Measurements from ENCODE around the gene NISCH. TPM values are rescaled to one million over a fixed set of nuclear protein-coding genes. Genes with fewer than 3 reads are reported as not detected.

Gene NISCH
- polyA plus RNA-seq, 2 donors: 32.2 to 59.6 TPM

DNA sequence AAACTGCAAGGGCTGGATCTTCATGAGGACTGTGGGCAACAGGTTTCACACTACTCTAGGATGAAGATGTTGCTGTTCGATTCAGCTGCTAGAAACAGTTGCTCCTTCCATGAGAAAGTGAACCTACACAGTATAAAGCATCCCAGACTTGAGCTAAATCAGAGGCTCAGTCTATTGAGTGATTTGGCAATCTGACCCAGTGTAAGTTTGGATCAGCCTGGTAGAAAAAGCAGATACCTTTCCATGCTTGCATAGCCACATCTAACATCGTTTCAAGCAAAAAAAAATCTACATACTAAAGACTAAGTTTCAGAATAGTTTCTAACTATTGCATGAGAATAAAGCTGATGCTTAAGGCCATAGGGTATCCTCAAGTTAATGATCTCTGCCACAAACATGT is 85.6 kb downstream of the NISCH start:
- Histone ChIP-seq H3K36me3 (ENCODE audit: control insufficient read depth in 2 of 2, insufficient read depth in 2 of 2, low read length in 1 of 2) (peaks cover 0 to 4% of the 10 kb centered on the region in 2 donors), H3K27ac (ENCODE audit: low read depth in 2 of 2, low read length in 1 of 2) (no peak overlapping the region), H3K9me3 (ENCODE audit: control insufficient read depth in 2 of 2, insufficient read depth in 1 of 2, low read depth in 1 of 2, low read length in 1 of 2) (no peaks in the 10 kb centered on the region), H3K4me3 (ENCODE audit: low read depth in 1 of 2, low read length in 2 of 2) (no peak overlapping the region), H3K4me1 (ENCODE audit: control insufficient read depth in 2 of 2, insufficient read depth in 2 of 2, low read length in 1 of 2) (peaks cover 6 to 12% of the 10 kb centered on the region in 2 donors), H3K27me3 (ENCODE audit: control insufficient read depth in 1 of 2, insufficient read depth in 2 of 2, low read length in 2 of 2) (no peaks in the 10 kb centered on the region)
- WGBS, 2 donors: 84 to 86% methylated on average over 2 of the region's 2 CpGs

Other genes starting within 250 kb of the NISCH start
- under 1 TPM; 0.10 to 0.14 TPM for gene TLR9, start 230.0 kb upstream of the NISCH start, polyA plus RNA-seq
- 10 to 100 TPM; 22.0 to 40.3 TPM for gene TWF2, start 216.4 kb upstream of the NISCH start, polyA plus RNA-seq
- 10 to 100 TPM; 10.1 to 15.6 TPM for gene PPM1M, start 209.8 kb upstream of the NISCH start, polyA plus RNA-seq
- gene WDR82, start 177.0 kb upstream of the NISCH start, polyA plus RNA-seq: 10 to 100 TPM; 19.9 to 33.6 TPM
- 1 to 10 TPM; 5.9 to 6.2 TPM for gene GLYCTK, start 167.8 kb upstream of the NISCH start, polyA plus RNA-seq
- gene DNAH1, start 139.3 kb upstream of the NISCH start, polyA plus RNA-seq: 1 to 10 TPM; 2.4 to 4.9 TPM
- gene BAP1, start 45.6 kb upstream of the NISCH start, polyA plus RNA-seq: 10 to 100 TPM; 50.0 to 65.2 TPM
- 1 to 10 TPM; 3.7 to 3.9 TPM for gene PHF7, start 44.9 kb upstream of the NISCH start, polyA plus RNA-seq
- gene SEMA3G, start 10.5 kb upstream of the NISCH start, polyA plus RNA-seq: 1 to 10 TPM; 1.3 to 1.7 TPM
- gene TNNC1, start 1.6 kb upstream of the NISCH start, polyA plus RNA-seq: 1 to 10 TPM; 1.3 to 2.0 TPM
- gene STAB1, start 39.7 kb downstream of the NISCH start, polyA plus RNA-seq: 10 to 100 TPM; 30.5 to 39.0 TPM
- gene NT5DC2, start 78.3 kb downstream of the NISCH start, polyA plus RNA-seq: 10 to 100 TPM; 81.7 to 93.7 TPM
- 10 to 100 TPM; 20.9 to 37.7 TPM for gene UQCC5, start 81.0 kb downstream of the NISCH start, polyA plus RNA-seq
- gene PBRM1, start 230.3 kb downstream of the NISCH start, polyA plus RNA-seq: 10 to 100 TPM in 1 of 2 donors, 1 to 10 TPM in 1; 8.3 to 12.0 TPM
- gene GNL3, start 230.4 kb downstream of the NISCH start, polyA plus RNA-seq: 100 to 1,000 TPM in 1 of 2 donors, 10 to 100 TPM in 1; 91.8 to 103 TPM

Measured in esophagus (tissue), 2 donors.